IMR-90 (cell line): Measurements from ENCODE around the gene PPP1R15A. TPM values are rescaled to one million over a fixed set of nuclear protein-coding genes. Genes with fewer than 3 reads are reported as not detected.

Experiments used
- ATAC-seq: fragments of 200-7000 bp; cut with Tn5 transposase; 2 replicates; pipeline ENCODE4 v1.9.1; 2020; ENCODE audit warnings: low read depth, mild to moderate bottlenecking, moderate library complexity
- BruUV-seq: library from RNA; stranded (reverse); fragments of 400-500 nt; replicated peaks from 2 replicates; lab custom pipeline; 2021; lab: Mats Ljungman, UMichigan
- CTCF ChIA-PET: fragments of 300-600 bp; formaldehyde crosslinking; extraction: SDS; loops from one replicate; lab custom pipeline; 2021; ENCODE audit warnings: antibody characterized with exemption; lab: Yijun Ruan, JAX
- POLR2A ChIA-PET: fragments of 300-600 bp; sonication (Branson Sonifier 250); formaldehyde crosslinking; loops from one replicate; lab custom pipeline; 2022; ENCODE audit warnings: antibody characterized with exemption; ENCODE audit not compliant: unreplicated experiment; lab: Charles Lee
- DNase-seq: peaks from one replicate; pipeline ENCODE4 v3.0.0; 2013
- H2AFZ ChIP-seq: replicated peaks from 2 replicates; pipeline ENCODE3; 2013; ENCODE audit warnings: low read length, mild to moderate bottlenecking; ENCODE audit not compliant: poor library complexity
- H2AK5ac ChIP-seq: 2 replicates; pipeline ENCODE4 v1.6.1; 2013; ENCODE audit warnings: low read depth, low read length, inconsistent platforms
- H2AK9ac ChIP-seq: replicated peaks from 2 replicates; pipeline ENCODE3; 2013; ENCODE audit warnings: mild to moderate bottlenecking, low read depth, low read length, moderate library complexity; ENCODE audit not compliant: poor library complexity
- H2BK120ac ChIP-seq: 2 replicates; pipeline ENCODE4 v1.6.1; 2013; ENCODE audit warnings: low read depth, low read length, inconsistent platforms
- H2BK15ac ChIP-seq: 3 replicates; pipeline ENCODE4 v1.6.1; 2013; ENCODE audit warnings: low read depth, low read length, inconsistent platforms
- H2BK20ac ChIP-seq: 2 replicates; pipeline ENCODE4 v1.6.1; 2013; ENCODE audit warnings: low read depth, mild to moderate bottlenecking, inconsistent platforms, low read length, moderate library complexity
- H2BK5ac ChIP-seq: 2 replicates; pipeline ENCODE4 v1.6.1; 2013; ENCODE audit warnings: mild to moderate bottlenecking, low read depth, low read length, inconsistent platforms; ENCODE audit not compliant: poor library complexity, severe bottlenecking
- H3K14ac ChIP-seq: replicated peaks from 2 replicates; pipeline ENCODE4 v1.6.1; 2013; ENCODE audit warnings: low read depth, low read length, inconsistent platforms
- H3K18ac ChIP-seq: 2 replicates; pipeline ENCODE4 v1.6.1; 2013; ENCODE audit warnings: low read depth, low read length, control low read depth
- H3K23ac ChIP-seq: 2 replicates; pipeline ENCODE4 v1.6.1; 2013; ENCODE audit warnings: low read depth, low read length, inconsistent platforms
- H3K27ac ChIP-seq: 2 replicates; pipeline ENCODE4 v1.5.1; 2013; ENCODE audit warnings: mild to moderate bottlenecking, control low read depth, low read length; ENCODE audit not compliant: insufficient read depth
- H3K27me3 ChIP-seq: 2 replicates; pipeline ENCODE4 v1.6.1; 2013; ENCODE audit warnings: low read length; ENCODE audit not compliant: control insufficient read depth, insufficient read depth
- H3K36me3 ChIP-seq: 2 replicates; pipeline ENCODE4 v1.6.1; 2013; ENCODE audit warnings: low read length, mixed read lengths; ENCODE audit not compliant: control insufficient read depth, insufficient read depth
- H3K4ac ChIP-seq: 2 replicates; pipeline ENCODE4 v1.6.1; 2013; ENCODE audit warnings: low read depth, low read length, inconsistent platforms
- H3K4me1 ChIP-seq: 2 replicates; pipeline ENCODE4 v1.6.1; 2013; ENCODE audit warnings: low read length, mixed read lengths; ENCODE audit not compliant: control insufficient read depth, insufficient read depth
- H3K4me2 ChIP-seq: 2 replicates; pipeline ENCODE4 v1.6.1; 2013; ENCODE audit warnings: low read depth, mild to moderate bottlenecking, control low read depth, low read length, moderate library complexity
- H3K4me3 ChIP-seq: 2 replicates; pipeline ENCODE4 v1.5.1; 2013; ENCODE audit warnings: low read depth, mild to moderate bottlenecking, control low read depth, low read length, moderate library complexity; ENCODE audit not compliant: insufficient read depth
- H3K56ac ChIP-seq: 2 replicates; pipeline ENCODE4 v1.6.1; 2013; ENCODE audit warnings: low read length, inconsistent platforms; ENCODE audit not compliant: insufficient read depth; ENCODE audit errors: extremely low read depth
- H3K79me1 ChIP-seq, 2 experiments: 2 replicates each; pipeline ENCODE4 v1.6.1; 2013; ENCODE audit warnings: low read length in 2 of 2, inconsistent platforms in 1 of 2, low read depth in 1 of 2
- H3K9ac ChIP-seq: 2 replicates; pipeline ENCODE4 v1.6.1; 2013; ENCODE audit warnings: low read depth, low read length, control low read depth
- H3K9me1 ChIP-seq: 2 replicates; pipeline ENCODE4 v1.6.1; 2013; ENCODE audit warnings: low read length, inconsistent platforms; ENCODE audit not compliant: insufficient read depth
- H3K9me3 ChIP-seq: 2 replicates; pipeline ENCODE4 v1.6.1; 2013; ENCODE audit warnings: low read length; ENCODE audit not compliant: control insufficient read depth, insufficient read depth
- H4K20me1 ChIP-seq: 2 replicates; pipeline ENCODE4 v1.6.1; 2013; ENCODE audit warnings: low read length, inconsistent platforms; ENCODE audit not compliant: insufficient read depth
- H4K5ac ChIP-seq: 2 replicates; pipeline ENCODE4 v1.6.1; 2013; ENCODE audit warnings: mild to moderate bottlenecking, low read depth, low read length, control low read depth
- H4K8ac ChIP-seq, 2 experiments: 2 replicates each; pipeline ENCODE4 v1.6.1; 2013; ENCODE audit warnings: low read depth in 2 of 2, low read length in 2 of 2, control low read depth in 1 of 2, inconsistent platforms in 1 of 2
- H4K91ac ChIP-seq: 2 replicates; pipeline ENCODE4 v1.6.1; 2013; ENCODE audit warnings: low read depth, low read length, inconsistent platforms; ENCODE audit not compliant: insufficient read depth
- BHLHE40 ChIP-seq: fragments of 150-350 bp; IDR thresholded peaks from 2 replicates; pipeline ENCODE4 v1.6.1; 2016; ENCODE audit warnings: mild to moderate bottlenecking, low read depth, low read length
- CEBPB ChIP-seq: IDR thresholded peaks from 2 replicates; pipeline ENCODE4 v1.6.1; 2012; ENCODE audit warnings: low read depth, low read length, improper control_type of control experiment
- CHD1 ChIP-seq: IDR thresholded peaks from 2 replicates; pipeline ENCODE4 v1.6.1; 2012; ENCODE audit warnings: low read depth, low read length, improper control_type of control experiment
- CTCF ChIP-seq: conservative IDR thresholded peaks from 2 replicates; pipeline ENCODE4 v1.5.1; 2012; ENCODE audit warnings: mild to moderate bottlenecking, low read depth, low read length, improper control_type of control experiment
- ELK1 ChIP-seq: fragments of 150-350 bp; IDR thresholded peaks from 2 replicates; pipeline ENCODE4 v1.6.1; 2016; ENCODE audit warnings: low read depth, mild to moderate bottlenecking, low read length, moderate library complexity, borderline replicate concordance
- FOS ChIP-seq: fragments of 150-350 bp; IDR thresholded peaks from 2 replicates; pipeline ENCODE4 v1.6.1; 2016; ENCODE audit warnings: low read depth, low read length
- MAFK ChIP-seq: IDR thresholded peaks from 2 replicates; pipeline ENCODE4 v1.6.1; 2012; ENCODE audit warnings: low read depth, low read length, improper control_type of control experiment
- MAZ ChIP-seq: IDR thresholded peaks from 2 replicates; pipeline ENCODE4 v1.6.1; 2012; ENCODE audit warnings: low read depth, mild to moderate bottlenecking, low read length, improper control_type of control experiment, moderate library complexity, borderline replicate concordance
- MXI1 ChIP-seq: IDR thresholded peaks from 2 replicates; pipeline ENCODE4 v1.6.1; 2012; ENCODE audit warnings: low read depth, mild to moderate bottlenecking, low read length, moderate library complexity, borderline replicate concordance
- NFE2L2 ChIP-seq: fragments of 150-350 bp; IDR thresholded peaks from 2 replicates; pipeline ENCODE4 v1.6.1; 2016; ENCODE audit warnings: low read depth, mild to moderate bottlenecking, low read length
- POLR2A ChIP-seq: IDR thresholded peaks from 2 replicates; pipeline ENCODE4 v1.6.1; 2012; ENCODE audit warnings: mild to moderate bottlenecking, low read depth, low read length
- RAD21 ChIP-seq: IDR thresholded peaks from 2 replicates; pipeline ENCODE4 v1.6.1; 2012; ENCODE audit warnings: low read length, improper control_type of control experiment
- RCOR1 ChIP-seq: IDR thresholded peaks from 2 replicates; pipeline ENCODE4 v1.6.1; 2012; ENCODE audit warnings: mild to moderate bottlenecking, low read length, improper control_type of control experiment; ENCODE audit not compliant: insufficient replicate concordance
- RFX5 ChIP-seq: IDR thresholded peaks from 2 replicates; pipeline ENCODE4 v1.8.0; 2012; ENCODE audit warnings: low read depth, mild to moderate bottlenecking, low read length, moderate library complexity
- USF2 ChIP-seq: fragments of 150-350 bp; IDR thresholded peaks from 2 replicates; pipeline ENCODE4 v1.6.1; 2017; ENCODE audit warnings: mild to moderate bottlenecking, antibody characterized with exemption, low read length, low read depth
- WGBS, 2 experiments: methylation state at CpG; one replicate each; pipeline versions ENCODE4 v1.1.5 to v1.1.7; 2013; ENCODE audit warnings: missing lambda C conversion rate in 2 of 2; ENCODE audit not compliant: insufficient read length in 1 of 2; ENCODE audit errors: extremely low coverage in 2 of 2; 5-methylcytosine and 5-hydroxymethylcytosine counted together
- dilution Hi-C: fragments of 300-500 bp; cut with HindIII; formaldehyde crosslinking; loops from one replicate; pipeline ENCODE4 v1.14.3; 2018; ENCODE audit warnings: low sequenced_read_pairs; ENCODE audit not compliant: unreplicated experiment
- in situ Hi-C: fragments of 300-500 bp; cut with MboI; formaldehyde crosslinking; loops from 3 replicates; pipeline ENCODE4 v1.14.3; 2019; ENCODE audit warnings: low sequenced_read_pairs, inconsistent platforms, mixed read lengths
- intact Hi-C: fragments of 100-400 bp; cut with micrococcal nuclease; formaldehyde crosslinking; loops from 2 replicates; pipeline ENCODE4 v1.10.0; 2022
- polyA plus RNA-seq, 3 experiments: library from polyadenylated mRNA; depleted of rRNA; stranded (reverse); fragments of >200 nt; gene quantifications; 2 replicates each; pipeline ENCODE4 v1.2.3, GENCODE V29; 2012; ENCODE audit warnings: low replicate concordance in 1 of 3
- total RNA-seq: library from RNA; depleted of rRNA; stranded (reverse); fragments of >200 nt; gene quantifications from 2 replicates; pipeline ENCODE4 v1.2.3, GENCODE V29; 2012

The PPP1R15A gene
- total and polyA plus RNA-seq, 2 of the 4 experiments (the other 2 are of a cell fraction) = 26.7 to 87.7 TPM

- no TSS peak for BruUV-seq
- Histone ChIP-seq H3K4me3 (peak overlapping the region; percentile 54), H2BK120ac (peak overlapping the region; percentile 89; the same call in 1 of the 2 replicates), H3K9ac (peak overlapping the region; percentile 95), H3K4me1 (peaks cover 19% of the 10 kb centered on the region), H3K56ac (no peak overlapping the region), H4K91ac (peak overlapping the region; percentile 78; the same call in 1 of the 2 replicates), H3K18ac (peak overlapping the region; percentile 99; the same call in 1 of the 2 replicates), H3K4ac (peak overlapping the region; percentile 99), H2BK20ac (no peak overlapping the region), H2BK15ac (no peak overlapping the region), H3K9me1 (peaks cover 9% of the 10 kb centered on the region; the same call in 1 of the 2 replicates), H2AFZ (peak overlapping the region; percentile 65), H3K27me3 (no peaks in the 10 kb centered on the region), H3K9me3 (no peaks in the 10 kb centered on the region), H3K79me1 (peaks cover 12 to 56% of the 10 kb centered on the region in 2 experiments), H3K14ac (peak overlapping the region; percentile 99), H4K20me1 (no peaks in the 10 kb centered on the region), H2BK5ac (peak overlapping the region; percentile 88), H2AK5ac (peak overlapping the region; percentile 73), H3K36me3 (peaks cover 12% of the 10 kb centered on the region), H4K8ac (peak overlapping the region in 1 of 2 experiments; percentile 98; a peak in 1 of 4 replicates), H4K5ac (peak overlapping the region; percentile 52; the same call in 1 of the 2 replicates), H3K23ac (peak overlapping the region; percentile 62; the same call in 1 of the 2 replicates), H2AK9ac (peak overlapping the region; percentile 96), H3K27ac (peak overlapping the region; percentile 82), H3K4me2 (peak overlapping the region; percentile 99)
- POLR2A ChIA-PET = interaction anchor here (0.6 kb wide), 1 partner anchor 22 kb away, joined by 3 read pairs; no protein-coding TSS in a partner anchor
- 66% methylated on average over 10 of the region's 14 CpGs; no CpG with 5 or more reads in 1 of the 2 experiments for WGBS, 2 experiments
- intact Hi-C loops = no loop called here
- dilution Hi-C loops = no loop called here
- in situ Hi-C loops = no loop called here
- no peak for DNase-seq
- CTCF ChIA-PET = interaction anchor here (0.6 kb wide), 1 partner anchor 112 kb away, joined by 8 read pairs; no protein-coding TSS in a partner anchor
- no peak for ATAC-seq
- TF ChIP-seq MAFK = no peak
- no peak for TF ChIP-seq RCOR1
- no peak for TF ChIP-seq RAD21
- no peak for TF ChIP-seq MXI1
- no peak for TF ChIP-seq FOS
- TF ChIP-seq ELK1 = no peak
- TF ChIP-seq POLR2A = no peak
- TF ChIP-seq CTCF = no peak
- TF ChIP-seq RFX5 = no peak
- no peak for TF ChIP-seq CHD1
- no peak for TF ChIP-seq MAZ
- no peak for TF ChIP-seq CEBPB
- TF ChIP-seq USF2 = no peak
- TF ChIP-seq BHLHE40 = no peak
- no peak for TF ChIP-seq NFE2L2
These were observed 5.0 kb upstream of the PPP1R15A start for GRCh38 chr19:48867123-48867745.
